MM.1S (cell line): ENCODE measurements around the gene PDE10A.

Experiments
- EZH2 ChIP-seq: fragments of 300-600 bp; sonication (generic); optimal IDR thresholded peaks from 2 replicates; pipeline ENCODE3; 2017; ENCODE audit warnings: low read depth, mild to moderate bottlenecking, antibody characterized with exemption, low read length, mixed read lengths
- TF ChIP-seq, protein P1 (sequence below): fragments of 300-600 bp; sonication (generic); IDR thresholded peaks from 2 replicates; pipeline ENCODE4 v1.5.1; 2016; ENCODE audit warnings: antibody characterized with exemption, low read length, mixed read lengths

DNA sequence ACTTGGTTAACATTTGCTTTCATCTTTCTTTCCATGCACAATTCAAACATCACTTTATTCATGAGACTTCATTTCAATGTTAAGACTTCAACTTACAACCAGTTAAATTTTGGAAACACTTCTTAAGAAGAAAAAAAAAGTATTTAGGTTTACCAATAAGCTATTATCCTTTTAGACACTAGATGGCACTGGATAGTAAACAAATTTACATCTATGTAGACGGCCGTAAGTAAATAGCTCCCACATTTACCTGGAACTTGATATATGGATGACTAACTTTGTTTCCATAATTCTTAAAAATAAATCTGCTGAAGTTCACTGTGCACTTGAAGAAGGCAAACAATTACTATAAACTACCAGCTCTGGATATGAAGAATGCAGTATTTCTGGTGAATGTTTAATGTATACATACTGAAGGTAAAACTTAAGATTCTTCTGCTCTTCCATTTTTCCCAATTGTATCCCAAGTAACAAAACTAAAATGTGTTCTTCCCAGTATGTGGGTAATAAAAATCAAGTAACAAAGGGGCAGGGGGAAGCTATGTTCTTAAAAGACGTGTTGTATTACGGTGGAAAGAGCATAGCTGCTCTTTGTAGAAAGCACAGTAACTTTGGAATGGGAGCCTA, 223.0 kb downstream of the PDE10A start:
- TF ChIP-seq, protein P1, sequence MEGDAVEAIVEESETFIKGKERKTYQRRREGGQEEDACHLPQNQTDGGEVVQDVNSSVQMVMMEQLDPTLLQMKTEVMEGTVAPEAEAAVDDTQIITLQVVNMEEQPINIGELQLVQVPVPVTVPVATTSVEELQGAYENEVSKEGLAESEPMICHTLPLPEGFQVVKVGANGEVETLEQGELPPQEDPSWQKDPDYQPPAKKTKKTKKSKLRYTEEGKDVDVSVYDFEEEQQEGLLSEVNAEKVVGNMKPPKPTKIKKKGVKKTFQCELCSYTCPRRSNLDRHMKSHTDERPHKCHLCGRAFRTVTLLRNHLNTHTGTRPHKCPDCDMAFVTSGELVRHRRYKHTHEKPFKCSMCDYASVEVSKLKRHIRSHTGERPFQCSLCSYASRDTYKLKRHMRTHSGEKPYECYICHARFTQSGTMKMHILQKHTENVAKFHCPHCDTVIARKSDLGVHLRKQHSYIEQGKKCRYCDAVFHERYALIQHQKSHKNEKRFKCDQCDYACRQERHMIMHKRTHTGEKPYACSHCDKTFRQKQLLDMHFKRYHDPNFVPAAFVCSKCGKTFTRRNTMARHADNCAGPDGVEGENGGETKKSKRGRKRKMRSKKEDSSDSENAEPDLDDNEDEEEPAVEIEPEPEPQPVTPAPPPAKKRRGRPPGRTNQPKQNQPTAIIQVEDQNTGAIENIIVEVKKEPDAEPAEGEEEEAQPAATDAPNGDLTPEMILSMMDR = peak; percentile 45
- TF ChIP-seq EZH2 = no peak
